NCI-H460 (cell line): ENCODE data around the gene MRPL32. TPM values are rescaled to one million over a fixed set of nuclear protein-coding genes. Genes with fewer than 3 reads are reported as not detected.
A peak's percentile ranks its signal among the peaks of the same experiment; 100 is the strongest.

Source experiments
- DNase-seq: peaks from one replicate; pipeline ENCODE4 v3.0.0-alpha.2; 2016; ENCODE audit warnings: low read depth; ENCODE audit errors: extremely low read depth
- total RNA-seq: library from RNA; depleted of rRNA; stranded (reverse); fragments of >200 nt; shearing (Covaris generic); gene quantifications from 2 replicates; pipeline ENCODE4 v1.2.3, GENCODE V29; 2014

MRPL32 gene
- total RNA-seq, 1 experiment from 2014 or later, result 93.7 TPM

- DNase-seq, result no peak
Measured at GRCh38 chr7:42925630-42926029, 6.5 kb upstream of the MRPL32 start.

- DNase-seq, result no peak
Measured at GRCh38 chr7:42926204-42926603, 6.0 kb upstream of the MRPL32 start.

GRCh38 chr7:42928754-42929153 lies 3.4 kb upstream of the MRPL32 start:
- no peak for DNase-seq

- no peak for DNase-seq
Measured at GRCh38 chr7:42929449-42929848, 2.7 kb upstream of the MRPL32 start.

GRCh38 chr7:42930889-42931288 lies 1.3 kb upstream of the MRPL32 start:
- DNase-seq, result no peak

DNA sequence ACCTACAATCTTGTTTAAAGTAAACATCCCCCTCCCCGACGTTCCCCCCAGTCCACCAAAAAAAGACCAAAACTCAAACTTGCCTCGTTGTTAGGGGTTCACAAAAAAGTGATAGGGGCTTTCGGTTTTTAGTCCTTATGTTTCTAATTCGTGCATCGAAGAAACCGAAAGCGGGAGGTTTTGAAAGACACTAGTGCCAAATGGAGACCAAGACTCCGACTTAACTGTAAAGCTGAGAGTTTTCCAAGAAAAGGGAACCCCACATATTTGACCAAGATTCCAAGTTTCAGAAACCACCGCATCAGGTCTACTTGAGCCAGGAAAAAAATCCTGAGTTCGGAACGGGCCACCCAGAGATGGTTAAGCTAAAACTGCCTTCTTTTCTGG lies 736 bp upstream of the MRPL32 start:
- no peak for DNase-seq

GRCh38 chr7:42932811-42933591 lies 825 bp downstream of the MRPL32 start:
- DNase-seq, result no peak

GRCh38 chr7:42934291-42934690 lies 2.1 kb downstream of the MRPL32 start:
- no peak for DNase-seq

GRCh38 chr7:42935861-42936260 lies 3.7 kb downstream of the MRPL32 start:
- no peak for DNase-seq

GRCh38 chr7:42939457-42940240 lies 7.5 kb downstream of the MRPL32 start:
- DNase-seq, result no peak

DNA sequence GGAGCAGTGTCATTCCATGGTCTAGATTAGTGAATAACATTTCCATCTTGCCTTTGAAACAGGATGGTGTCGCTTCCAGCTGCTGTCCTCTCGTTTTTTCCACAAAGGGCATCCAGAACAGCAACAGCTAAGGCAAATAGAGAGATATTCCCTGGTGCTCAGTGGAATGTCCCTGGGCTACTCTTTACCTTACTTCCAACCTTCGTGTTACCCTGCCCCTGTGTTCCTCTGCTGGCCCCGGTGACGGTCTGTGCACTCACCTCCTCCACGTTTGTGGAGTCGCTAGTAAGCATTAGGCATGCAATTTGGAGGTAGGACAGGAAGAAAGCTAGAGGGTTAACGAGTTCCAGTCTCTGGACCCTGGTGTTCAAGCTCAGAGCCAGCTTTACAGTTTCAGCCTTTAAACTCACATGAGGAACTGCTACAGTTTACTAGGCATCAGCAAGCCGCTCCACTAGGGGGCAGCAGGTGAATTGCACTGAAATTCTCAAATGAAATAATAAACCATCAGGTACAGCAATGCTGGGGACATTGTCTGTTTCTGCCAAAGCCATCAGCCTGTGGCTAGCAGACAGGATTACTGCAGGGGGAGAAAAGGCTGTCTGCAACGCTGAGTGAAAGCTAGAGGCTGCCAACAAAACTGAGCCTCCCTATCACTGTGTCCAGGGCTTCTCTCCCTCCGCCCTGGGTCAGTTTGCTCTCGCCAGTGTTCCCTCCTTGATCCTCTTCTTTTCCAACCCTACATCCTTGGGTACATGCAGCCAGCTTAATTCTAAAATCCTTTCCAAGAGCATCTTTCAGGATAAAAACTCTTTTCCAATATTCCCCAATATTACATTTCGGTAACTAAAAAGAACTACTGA lies 9.0 kb downstream of the MRPL32 start:
- DNase-seq, result peak; percentile 60

- DNase-seq, result no peak
Measured at GRCh38 chr7:42945821-42946626, 13.8 kb downstream of the MRPL32 start.

- no peak for DNase-seq
Measured at GRCh38 chr7:42946627-42946950, 14.4 kb downstream of the MRPL32 start.

- no peak for DNase-seq
Measured at GRCh38 chr7:42947521-42947920, 15.3 kb downstream of the MRPL32 start.

GRCh38 chr7:42950417-42950816 lies 18.2 kb downstream of the MRPL32 start:
- no peak for DNase-seq

DNA sequence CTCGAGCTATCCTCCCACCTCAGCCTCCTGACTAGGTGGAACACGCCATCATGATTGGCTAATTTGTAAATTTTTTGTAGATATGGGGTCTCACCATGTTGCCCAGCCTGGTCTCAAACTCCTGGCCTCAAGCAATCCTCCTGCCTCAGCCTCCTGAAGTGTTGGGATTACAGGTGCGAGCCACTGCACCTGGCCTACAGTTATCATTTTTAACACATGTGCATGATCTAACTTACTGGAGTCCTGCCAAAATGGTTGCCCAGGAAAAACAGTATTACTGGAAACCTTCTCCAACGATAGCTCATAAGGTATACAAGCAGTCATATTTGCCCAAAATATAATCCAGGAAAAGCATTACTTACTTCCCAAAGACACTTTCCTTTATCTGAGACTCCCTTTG lies 20.2 kb downstream of the MRPL32 start:
- no peak for DNase-seq

GRCh38 chr7:42953994-42954393 lies 21.8 kb downstream of the MRPL32 start:
- DNase-seq, result no peak

GRCh38 chr7:42956062-42956461 lies 23.9 kb downstream of the MRPL32 start:
- no peak for DNase-seq

DNA sequence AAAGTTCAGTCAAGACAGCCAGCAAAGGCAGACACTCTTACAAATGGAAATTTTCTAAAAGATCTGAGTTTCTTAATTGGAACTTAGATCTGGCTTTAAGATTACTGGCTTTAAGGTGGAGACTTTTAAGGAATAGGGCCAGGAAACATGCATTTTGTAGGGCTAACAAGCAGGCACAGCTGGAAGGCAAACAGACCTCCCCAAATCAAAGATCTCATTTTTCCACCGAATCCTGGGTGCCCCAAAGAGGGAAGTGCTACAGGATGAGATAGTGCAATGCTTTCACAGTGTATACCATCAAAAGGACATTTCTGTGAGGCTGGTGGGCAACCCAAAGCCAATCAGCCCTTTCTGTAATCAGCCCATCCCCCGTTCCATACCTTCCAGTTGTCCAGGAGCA lies 27.4 kb downstream of the MRPL32 start:
- DNase-seq, result no peak

DNA sequence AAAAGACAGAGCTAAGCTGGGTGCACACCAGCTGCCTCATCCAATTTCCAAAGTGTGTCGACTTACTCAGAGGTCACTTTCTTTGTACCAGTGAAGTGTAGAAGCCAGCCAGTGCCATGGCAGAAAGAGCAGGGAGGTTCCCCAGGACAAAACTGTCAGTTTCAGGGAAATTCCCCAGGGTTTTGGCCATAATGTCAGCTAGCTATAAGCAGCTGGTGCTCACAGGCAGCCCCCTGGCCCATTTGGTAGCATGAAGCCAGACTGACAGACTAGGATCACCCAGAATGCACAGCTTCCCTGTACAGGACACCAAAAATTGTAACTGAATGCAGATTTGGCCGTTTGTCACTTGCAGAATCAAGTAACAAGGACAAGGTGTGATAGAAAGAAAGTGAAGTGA lies 28.6 kb downstream of the MRPL32 start:
- no peak for DNase-seq

DNA sequence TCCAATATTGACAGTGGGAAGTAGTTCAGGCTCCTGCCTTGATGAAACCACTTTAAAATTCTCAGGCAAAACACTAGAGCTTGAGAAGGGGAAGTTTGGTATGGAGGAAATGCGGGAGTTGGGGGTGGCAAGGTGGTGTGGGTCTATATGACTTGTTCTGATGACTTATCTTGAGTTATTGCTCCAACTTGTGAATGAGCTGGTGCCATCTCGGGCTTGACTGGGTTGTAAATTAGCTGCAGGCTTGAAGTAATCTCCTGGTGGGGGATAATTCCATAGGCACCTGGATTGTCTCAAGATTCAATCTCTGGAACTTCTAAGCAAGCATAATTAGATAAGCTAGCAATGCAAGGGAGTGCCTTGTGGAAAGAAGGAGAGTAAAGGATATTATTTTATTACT lies 29.0 kb downstream of the MRPL32 start:
- no peak for DNase-seq
